SK-N-SH (cell line): ENCODE measurements around the gene CTBP2.

Experiments
- CTCF ChIP-seq: fragments of 200-600 bp; sonication (generic); IDR thresholded peaks from 2 replicates; pipeline ENCODE4 v1.6.1; 2017; ENCODE audit warnings: antibody characterized with exemption, mild to moderate bottlenecking, moderate library complexity
- EP300 ChIP-seq, 2 experiments: IDR thresholded peaks; 2 replicates each; pipeline versions ENCODE4 v1.4.0 to v1.6.1; 2012; ENCODE audit warnings: borderline replicate concordance in 1 of 2, low read depth in 1 of 2, low read length in 1 of 2
- EZH2phosphoT487 ChIP-seq: fragments of 200-600 bp; sonication (generic); IDR thresholded peaks from 2 replicates; pipeline ENCODE4 v1.6.1; 2017; ENCODE audit warnings: low read depth, mixed run types, mild to moderate bottlenecking, antibody characterized with exemption, moderate library complexity, borderline replicate concordance
- MAX ChIP-seq: IDR thresholded peaks from 2 replicates; pipeline ENCODE4 v1.4.0; 2012; ENCODE audit warnings: low read depth
- REST ChIP-seq: IDR thresholded peaks from 2 replicates; pipeline ENCODE4 v1.6.1; 2012; ENCODE audit warnings: mild to moderate bottlenecking, low read depth, low read length, moderate library complexity
- RXRA ChIP-seq: IDR thresholded peaks from 2 replicates; pipeline ENCODE4 v1.4.0; 2012; ENCODE audit warnings: low read depth, mild to moderate bottlenecking, borderline replicate concordance
- TCF12 ChIP-seq: IDR thresholded peaks from 2 replicates; pipeline ENCODE4 v1.4.0; 2012
- USF2 ChIP-seq: fragments of 150-350 bp; IDR thresholded peaks from 2 replicates; pipeline ENCODE4 v1.6.1; 2017; ENCODE audit warnings: antibody characterized with exemption, low read length, low read depth, borderline replicate concordance

GRCh38 chr10:125158601-125159485 lies 1.5 kb downstream of the CTBP2 start:
- TF ChIP-seq EZH2phosphoT487 (no peak), EP300 (IDR thresholded peaks at IDR 0.05; ENCODE audit: borderline replicate concordance in 1 of 2, low read depth in 1 of 2, low read length in 1 of 2) (no peak), TCF12 (no peak), MAX (peak; percentile 63), USF2 (no peak), RXRA (no peak), CTCF (no peak), REST (no peak)
